Stimulated activated CD8-positive, alpha-beta memory T cell treated with anti-CD3 and anti-CD28 coated beads, Interleukin-7, amount 100 ng/mL, for 1 hour (primary cell): ENCODE measurements around the gene SHQ1.
"Not testable (repeated sequence)": the region's sequence is repeated elsewhere in the genome, so short reads cannot be mapped to it uniquely, and the experiment has no call there.

Experiments used
- DNase-seq, 2 donors: peaks; one replicate each; pipeline ENCODE4 v3.0.0-alpha.2; 2020; ENCODE audit warnings: low read depth in 2 of 2

The SHQ1 gene

GRCh38 chr3:72800869-72801268 lies 47.4 kb downstream of the SHQ1 start:
- DNase-seq: no peak

DNA sequence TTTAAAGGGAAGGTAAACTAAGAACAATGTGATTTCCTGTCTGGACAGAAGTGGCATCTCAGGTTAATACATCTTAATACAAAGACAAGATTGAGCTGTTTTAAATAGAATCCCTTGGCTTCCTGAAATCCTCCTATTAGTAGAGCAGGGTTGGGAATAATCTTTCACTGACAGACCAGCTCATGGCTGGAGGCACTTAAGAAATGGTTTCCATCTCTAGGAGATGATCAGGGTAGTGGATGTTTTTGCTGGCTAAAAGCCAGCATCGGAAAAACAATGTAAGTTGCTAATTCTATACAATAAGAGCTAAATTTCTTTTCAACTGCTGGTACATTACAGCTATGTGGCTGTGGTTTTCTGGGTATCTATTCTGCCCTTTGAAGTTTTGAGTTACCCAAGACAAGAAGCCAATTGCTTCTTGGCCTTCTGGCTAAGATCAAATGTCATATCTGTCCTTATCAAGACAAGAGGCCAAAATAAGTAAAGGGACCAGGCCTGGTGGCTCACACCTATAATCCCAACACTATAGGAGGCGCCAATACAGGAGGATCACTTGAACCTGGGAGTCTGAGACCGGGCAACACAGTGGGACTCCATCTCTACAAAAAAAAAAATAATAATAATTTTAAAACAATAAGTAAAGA lies 49.6 kb downstream of the SHQ1 start:
- no peak for DNase-seq

GRCh38 chr3:72797773-72798543 lies 50.3 kb downstream of the SHQ1 start:
- DNase-seq: no peak

DNA sequence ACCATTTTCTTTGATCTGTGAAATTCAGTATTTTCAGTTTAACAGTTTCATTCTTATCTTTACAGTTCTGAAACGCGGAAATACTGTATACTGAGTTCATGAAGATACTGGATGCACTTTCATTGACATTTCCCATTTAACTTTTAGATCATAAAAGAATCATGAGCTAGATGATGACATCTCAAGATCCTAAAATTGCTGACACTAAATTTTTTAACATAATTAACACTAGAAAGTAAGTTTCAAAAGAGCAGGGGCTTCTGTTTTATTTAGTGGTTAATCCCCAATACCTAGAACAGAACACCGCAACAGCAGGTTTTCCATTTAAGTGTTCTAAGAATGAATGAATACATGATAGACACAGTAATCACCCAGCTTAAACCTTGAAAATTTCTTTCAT lies 54.2 kb downstream of the SHQ1 start:
- DNase-seq: no peak

DNA sequence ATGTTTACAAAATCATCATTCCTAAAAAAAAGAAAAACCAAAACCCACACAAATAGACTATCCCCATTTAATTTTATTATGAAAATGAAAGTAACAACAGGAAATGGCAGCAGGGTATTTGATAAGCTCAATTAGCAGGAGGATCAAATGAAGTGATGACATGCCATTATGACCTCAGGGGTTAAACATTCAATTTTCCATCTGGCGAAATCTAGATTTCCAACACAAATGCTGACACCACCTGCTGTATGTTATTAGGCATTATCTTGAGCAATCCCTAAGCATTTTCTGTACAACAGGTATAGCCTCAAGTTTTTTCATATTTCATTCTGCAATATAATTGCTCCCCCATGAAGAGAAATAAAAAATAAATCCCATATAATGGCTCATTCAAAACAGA lies 57.1 kb downstream of the SHQ1 start:
- DNase-seq: no peak

DNA sequence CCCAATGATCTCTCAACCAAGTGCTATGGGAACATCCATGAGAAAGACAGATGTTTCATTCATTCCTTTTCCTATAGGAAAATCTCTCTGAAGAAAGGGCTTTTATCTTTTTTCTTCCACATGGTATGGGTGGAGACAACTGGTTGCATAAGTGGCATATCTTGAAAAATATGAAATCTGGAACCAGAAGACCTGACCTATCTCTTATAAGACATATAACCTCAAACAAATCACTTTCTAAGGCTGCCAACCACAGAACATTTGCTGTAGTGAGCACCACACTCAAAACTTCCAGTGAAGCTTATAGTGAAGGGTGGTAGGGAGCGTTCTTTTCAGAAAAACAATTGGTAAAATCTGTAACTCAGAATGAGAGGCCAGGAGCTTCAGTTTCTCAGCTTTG lies 58.5 kb downstream of the SHQ1 start:
- no peak for DNase-seq

GRCh38 chr3:72788232-72788631 lies 60.0 kb downstream of the SHQ1 start:
- DNase-seq: not testable (repeated sequence)

- no peak for DNase-seq
Measured at GRCh38 chr3:72786668-72787067, 61.6 kb downstream of the SHQ1 start.

DNA sequence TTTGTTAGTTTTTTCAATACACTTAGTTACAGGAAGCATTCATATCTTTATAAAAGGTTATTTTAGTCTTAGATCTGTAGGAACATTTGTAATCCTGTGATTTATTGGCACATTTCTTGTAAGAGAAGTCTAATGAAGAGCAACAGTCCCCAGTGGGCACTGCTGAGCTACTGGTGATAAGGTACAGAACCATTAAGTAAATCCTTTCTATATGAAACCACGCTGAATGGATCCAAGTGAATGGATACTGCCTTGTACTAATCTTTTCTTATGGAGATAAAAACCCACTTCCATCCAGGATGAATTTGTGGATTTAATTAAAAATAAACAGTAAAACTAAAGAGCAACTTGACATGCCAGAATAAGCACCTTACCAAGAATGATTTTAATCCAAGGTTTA lies 64.0 kb downstream of the SHQ1 start:
- DNase-seq: no peak

DNA sequence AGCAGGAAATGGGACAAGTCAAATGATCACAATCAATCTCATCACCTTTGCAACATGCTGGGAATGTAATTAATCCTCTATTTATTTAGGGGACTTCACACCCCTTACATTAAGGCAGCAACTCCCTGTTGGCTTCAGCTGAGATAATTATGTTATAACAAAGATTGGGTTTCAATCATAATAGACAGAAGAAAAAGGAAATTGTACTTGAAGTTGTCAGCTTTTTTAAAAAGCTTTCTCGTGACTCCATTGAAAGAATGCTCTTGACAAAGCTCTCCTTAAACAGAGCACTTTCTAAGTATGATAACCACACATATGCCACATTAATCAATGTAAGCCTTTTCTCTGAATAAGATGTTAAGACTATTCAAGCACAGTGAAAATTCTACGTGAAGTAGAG lies 65.7 kb downstream of the SHQ1 start:
- no peak for DNase-seq

GRCh38 chr3:72769758-72770540 lies 78.3 kb downstream of the SHQ1 start:
- no peak for DNase-seq

GRCh38 chr3:72768936-72769335 lies 79.3 kb downstream of the SHQ1 start:
- DNase-seq: no peak

- DNase-seq: no peak
Measured at GRCh38 chr3:72768481-72768880, 79.8 kb downstream of the SHQ1 start.

DNA sequence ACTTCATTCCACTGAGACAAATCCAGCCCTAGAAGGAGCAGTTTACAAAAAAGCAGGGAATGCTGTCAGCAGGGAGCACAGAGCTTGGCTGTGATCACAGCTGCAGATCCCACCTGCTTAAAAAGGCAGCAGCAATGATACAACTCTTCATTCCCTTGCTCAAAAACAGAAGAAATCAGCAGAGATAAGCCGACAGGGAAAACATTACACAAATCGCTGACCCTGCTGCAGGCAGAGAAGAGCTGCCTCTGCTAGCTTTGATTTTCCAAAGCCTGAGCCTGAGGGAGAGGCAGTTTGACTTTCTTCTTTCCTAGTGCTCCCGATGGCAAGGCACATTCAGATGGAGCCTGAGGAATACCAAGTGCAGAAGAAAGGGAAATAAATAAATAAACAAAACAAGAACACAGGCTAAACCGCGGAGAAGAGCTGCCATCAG lies 80.2 kb downstream of the SHQ1 start:
- no peak for DNase-seq

GRCh38 chr3:72766866-72767265 lies 81.4 kb downstream of the SHQ1 start:
- no peak for DNase-seq

GRCh38 chr3:72763751-72764440 lies 84.3 kb downstream of the SHQ1 start:
- no peak for DNase-seq

- no peak for DNase-seq
Measured at GRCh38 chr3:72761410-72761809, 86.8 kb downstream of the SHQ1 start.

GRCh38 chr3:72760225-72760624 lies 88.0 kb downstream of the SHQ1 start:
- no peak for DNase-seq

DNA sequence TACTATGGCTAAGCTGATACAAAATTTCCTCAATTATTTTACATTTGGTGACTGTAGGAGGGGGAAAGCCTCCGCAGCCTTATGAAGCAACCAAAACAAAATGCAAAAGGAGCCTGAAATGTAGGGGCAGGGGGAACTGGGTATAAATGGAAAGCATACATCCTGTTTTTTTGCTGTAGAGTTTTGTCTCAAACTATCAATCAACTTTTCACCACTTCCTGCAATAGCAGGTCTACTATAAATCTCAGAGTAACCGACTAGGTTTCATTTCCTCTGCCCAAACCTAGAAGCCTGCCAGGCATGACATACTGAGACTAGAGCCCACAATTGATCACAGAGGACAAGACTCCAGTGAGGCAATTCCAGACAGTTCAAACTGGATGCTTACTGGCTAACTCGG lies 91.3 kb downstream of the SHQ1 start:
- DNase-seq: no peak

DNA sequence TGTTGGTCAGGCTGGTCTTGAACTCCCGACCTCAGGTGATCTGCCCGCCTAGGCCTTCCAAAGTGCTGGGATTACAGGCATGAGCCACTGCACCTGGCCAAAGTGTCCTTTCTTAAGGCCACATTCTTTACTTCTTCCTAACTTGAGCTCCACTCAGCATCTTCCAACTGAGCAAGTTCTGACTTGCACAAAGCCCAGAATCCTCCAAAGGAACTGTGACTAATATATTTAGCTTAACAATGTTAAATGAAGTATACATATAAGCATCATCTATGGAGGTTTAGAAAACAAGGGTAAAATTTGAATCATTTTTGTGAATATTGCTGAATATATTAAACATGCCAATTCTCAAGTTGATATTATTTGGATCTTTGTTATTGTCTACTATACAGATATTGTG lies 93.7 kb downstream of the SHQ1 start:
- DNase-seq: no peak

DNA sequence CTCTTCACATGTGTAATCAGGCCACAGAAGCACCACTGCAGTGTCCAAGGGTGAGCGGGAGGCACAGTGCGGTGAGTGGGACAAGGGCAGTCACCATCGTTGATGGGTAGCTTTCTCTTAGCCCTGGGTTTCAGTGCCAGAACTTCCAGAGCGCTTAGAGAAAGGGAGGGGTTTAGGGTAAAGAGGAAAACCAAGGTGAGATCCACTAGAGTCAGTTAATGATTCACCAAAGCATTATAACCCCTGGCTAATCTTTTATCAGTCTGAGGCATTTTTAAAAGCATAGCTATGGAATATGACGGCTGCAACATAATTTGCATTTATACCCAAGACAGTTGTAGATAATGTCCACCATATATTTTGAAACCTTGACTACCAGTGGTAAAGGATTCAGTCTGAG lies 94.8 kb downstream of the SHQ1 start:
- DNase-seq: no peak

DNA sequence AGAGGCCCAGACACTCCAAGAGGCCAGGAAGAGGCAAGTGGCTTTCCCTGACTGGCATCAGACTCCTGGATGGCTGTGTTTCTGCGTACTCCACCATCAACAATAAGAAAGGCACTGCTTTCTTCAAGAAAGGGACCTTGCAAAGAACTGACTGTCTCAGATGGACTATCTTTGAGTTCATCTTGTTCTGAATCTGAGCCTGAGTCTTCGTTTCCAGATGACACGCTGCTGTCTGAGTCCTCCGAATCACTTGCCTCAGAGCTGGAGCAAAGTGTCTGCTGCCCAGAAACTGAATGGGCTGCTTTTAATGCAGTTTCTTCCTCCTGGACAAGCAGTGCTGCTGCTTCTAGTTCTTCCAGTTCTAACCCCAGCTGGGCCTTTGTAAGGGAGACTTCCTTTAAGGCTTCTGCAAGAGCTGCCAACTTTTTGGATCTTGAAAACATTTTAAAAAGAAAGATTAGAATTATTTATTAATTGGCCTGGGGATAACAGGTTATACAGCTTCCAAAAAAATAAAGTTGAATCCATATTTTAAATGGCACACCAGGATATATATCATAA lies 97.8 kb downstream of the SHQ1 start:
- DNase-seq: no peak
